ENCODE measurements around the gene TMC4. TPM values are rescaled to one million over a fixed set of nuclear protein-coding genes. Genes with fewer than 3 reads are reported as not detected.
"Not testable (repeated sequence)": the region's sequence is repeated elsewhere in the genome, so short reads cannot be mapped to it uniquely, and the experiment has no call there.

The TMC4 gene, protein sequence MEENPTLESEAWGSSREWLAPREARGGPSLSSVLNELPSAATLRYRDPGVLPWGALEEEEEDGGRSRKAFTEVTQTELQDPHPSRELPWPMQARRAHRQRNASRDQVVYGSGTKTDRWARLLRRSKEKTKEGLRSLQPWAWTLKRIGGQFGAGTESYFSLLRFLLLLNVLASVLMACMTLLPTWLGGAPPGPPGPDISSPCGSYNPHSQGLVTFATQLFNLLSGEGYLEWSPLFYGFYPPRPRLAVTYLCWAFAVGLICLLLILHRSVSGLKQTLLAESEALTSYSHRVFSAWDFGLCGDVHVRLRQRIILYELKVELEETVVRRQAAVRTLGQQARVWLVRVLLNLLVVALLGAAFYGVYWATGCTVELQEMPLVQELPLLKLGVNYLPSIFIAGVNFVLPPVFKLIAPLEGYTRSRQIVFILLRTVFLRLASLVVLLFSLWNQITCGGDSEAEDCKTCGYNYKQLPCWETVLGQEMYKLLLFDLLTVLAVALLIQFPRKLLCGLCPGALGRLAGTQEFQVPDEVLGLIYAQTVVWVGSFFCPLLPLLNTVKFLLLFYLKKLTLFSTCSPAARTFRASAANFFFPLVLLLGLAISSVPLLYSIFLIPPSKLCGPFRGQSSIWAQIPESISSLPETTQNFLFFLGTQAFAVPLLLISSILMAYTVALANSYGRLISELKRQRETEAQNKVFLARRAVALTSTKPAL
- 0.16 and 0.37 TPM in 2 replicates for total RNA-seq

DNA sequence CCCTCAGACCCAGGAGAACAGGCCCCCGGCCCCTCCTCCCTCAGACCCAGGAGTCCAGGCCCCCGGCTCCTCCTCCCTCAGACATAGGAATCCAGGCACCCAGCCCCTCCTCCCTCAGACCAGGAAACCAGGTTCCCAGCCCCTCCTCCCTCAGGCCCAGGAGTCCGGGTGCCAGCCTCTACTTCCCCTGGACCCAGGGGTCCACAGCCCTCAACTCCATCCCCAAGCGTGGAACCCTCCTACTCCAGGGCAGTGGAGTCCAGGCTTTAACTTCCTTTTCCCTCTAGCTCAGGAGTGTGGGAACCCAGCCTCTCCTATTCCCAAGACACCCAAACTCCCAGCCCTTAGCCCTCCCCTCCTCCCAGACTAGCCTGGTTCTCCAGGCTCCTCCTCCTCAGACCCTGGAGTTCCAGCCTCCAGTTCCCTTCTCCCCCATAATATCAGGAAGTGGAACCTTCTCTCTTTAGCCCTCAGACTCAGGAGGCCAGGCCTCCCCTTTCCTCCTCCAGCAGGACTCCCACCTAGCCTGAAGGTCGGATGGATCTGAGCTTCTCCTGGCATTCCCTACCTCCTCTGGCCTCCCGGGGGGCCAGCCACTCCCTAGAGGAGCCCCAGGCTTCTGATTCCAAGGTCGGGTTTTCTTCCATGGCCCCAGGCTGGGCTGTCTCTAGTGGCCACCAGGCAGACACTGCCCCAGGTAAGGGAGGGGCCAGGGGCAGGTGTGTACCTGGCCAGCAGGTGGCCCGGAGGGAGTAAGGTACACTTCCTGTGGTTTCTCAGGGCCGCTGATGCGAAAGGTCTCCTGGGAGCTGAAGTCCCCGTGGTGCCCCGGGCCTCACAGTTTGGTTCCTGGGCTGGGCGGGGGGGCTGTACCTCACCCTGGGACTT is at the start of gene TMC4:
TMC4 (minus strand) TSS at position 690 of the 888 bp plus-strand sequence; CDS start at position 647, 43 bp downstream.
- Mint-ChIP-seq H3K4me3 (ENCODE audit: low read depth) (no peak within 1 kb of the TSS), H3K4me1 (ENCODE audit: low read depth) (no peaks in the 10 kb centered on the region), H3K36me3 (ENCODE audit: low read depth) (peaks cover 5% of the 10 kb centered on the region), H3K9me3 (no peaks in the 10 kb centered on the region), H3K27me3 (ENCODE audit: low read depth) (no peaks in the 10 kb centered on the region), H3K27ac (no peak within 1 kb of the TSS)
- intact Hi-C loops (cut with micrococcal nuclease) = no loop called here
- DNase-seq (ENCODE audit: low spot score) = no peak

DNA sequence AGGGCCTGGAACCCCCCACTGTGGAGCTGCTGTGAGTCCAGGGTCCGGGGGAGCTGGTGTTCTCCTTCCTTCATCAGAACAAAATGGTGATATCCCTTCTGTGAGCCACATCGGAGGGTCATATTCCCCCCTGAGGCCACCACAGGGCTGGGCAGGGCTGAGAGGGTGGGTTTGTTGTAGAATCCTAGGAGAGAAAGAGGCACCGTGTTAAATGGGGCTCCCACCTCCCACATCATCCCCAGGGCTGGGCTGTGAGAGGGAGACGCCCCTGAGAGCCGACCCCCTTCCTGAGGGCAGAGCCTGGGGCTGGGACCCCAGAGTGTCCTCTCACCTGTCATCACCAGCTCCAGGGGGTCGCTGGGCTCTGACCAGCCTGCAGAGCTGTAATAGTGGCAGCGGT is 49.0 kb upstream of the TMC4 start:
- H3K27me3 Mint-ChIP-seq (ENCODE audit: low read depth); H3K9me3 Mint-ChIP-seq; intact Hi-C loops (cut with micrococcal nuclease); H3K36me3 Mint-ChIP-seq (ENCODE audit: low read depth); DNase-seq (ENCODE audit: low spot score); H3K4me3 Mint-ChIP-seq (ENCODE audit: low read depth); H3K27ac Mint-ChIP-seq; H3K4me1 Mint-ChIP-seq (ENCODE audit: low read depth): not testable (repeated sequence)

DNA sequence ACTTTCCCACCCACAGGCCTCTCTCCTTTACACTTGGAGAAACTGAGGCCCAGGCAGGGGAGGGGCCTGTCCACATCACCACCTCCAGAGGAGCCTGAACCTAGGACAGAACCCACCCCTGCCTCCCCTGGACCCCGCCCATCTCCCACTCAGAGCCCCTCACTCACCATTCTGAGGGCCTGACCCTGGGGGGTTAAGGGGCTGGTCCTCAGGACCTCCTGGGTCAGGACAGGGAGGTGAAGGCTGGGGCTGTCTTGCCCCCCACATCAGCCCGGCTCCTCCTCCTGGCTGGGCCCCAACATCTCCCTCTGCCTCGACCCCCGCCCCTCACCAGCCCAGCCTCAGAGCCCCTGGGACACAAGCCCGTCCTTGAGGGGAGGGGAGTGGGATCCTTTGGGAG is 46.7 kb upstream of the TMC4 start:
- H3K27ac Mint-ChIP-seq; intact Hi-C loops (cut with micrococcal nuclease); H3K4me1 Mint-ChIP-seq (ENCODE audit: low read depth); H3K4me3 Mint-ChIP-seq (ENCODE audit: low read depth); H3K27me3 Mint-ChIP-seq (ENCODE audit: low read depth); DNase-seq (ENCODE audit: low spot score); H3K9me3 Mint-ChIP-seq: not testable (repeated sequence)
- H3K36me3 Mint-ChIP-seq (ENCODE audit: low read depth) = peaks cover 13% of the 10 kb centered on the region

DNA sequence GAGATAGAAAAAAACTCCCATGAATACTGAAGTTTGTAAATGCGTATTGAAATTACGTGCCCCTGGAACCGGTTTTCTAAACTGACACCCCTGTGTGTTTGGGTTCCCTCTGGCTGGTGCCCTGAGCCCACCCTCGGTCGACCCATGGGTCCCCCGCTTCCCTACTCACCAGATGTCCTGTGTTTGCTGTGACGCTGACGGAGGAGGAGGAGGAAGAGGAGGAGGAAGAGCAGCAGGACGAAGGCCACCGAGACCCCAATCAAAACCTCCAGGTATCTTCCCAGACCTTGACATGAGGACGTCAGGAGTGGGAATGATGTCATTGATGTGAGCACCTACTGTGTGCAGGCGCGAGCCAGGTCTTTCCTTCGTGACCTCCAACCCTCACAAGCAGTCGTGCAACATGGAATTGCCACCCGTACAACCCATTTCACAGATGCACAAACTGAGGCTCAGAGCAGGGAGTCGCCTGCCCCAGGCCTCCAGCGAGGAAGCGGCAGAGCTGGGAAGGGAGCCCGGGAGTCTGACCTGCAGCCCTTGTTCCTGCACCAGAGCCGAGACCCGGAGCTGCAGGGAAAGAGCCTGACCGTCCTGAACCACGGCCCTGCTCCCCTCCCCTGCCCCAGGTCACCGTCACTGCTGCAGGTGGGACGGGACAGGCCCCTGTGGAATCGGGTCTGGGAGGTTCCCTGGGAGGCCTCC is 46.2 kb upstream of the TMC4 start:
- H3K27ac Mint-ChIP-seq = no peak overlapping the region
- no peak overlapping the region for H3K4me3 Mint-ChIP-seq (ENCODE audit: low read depth)
- no peak for DNase-seq (ENCODE audit: low spot score)

DNA sequence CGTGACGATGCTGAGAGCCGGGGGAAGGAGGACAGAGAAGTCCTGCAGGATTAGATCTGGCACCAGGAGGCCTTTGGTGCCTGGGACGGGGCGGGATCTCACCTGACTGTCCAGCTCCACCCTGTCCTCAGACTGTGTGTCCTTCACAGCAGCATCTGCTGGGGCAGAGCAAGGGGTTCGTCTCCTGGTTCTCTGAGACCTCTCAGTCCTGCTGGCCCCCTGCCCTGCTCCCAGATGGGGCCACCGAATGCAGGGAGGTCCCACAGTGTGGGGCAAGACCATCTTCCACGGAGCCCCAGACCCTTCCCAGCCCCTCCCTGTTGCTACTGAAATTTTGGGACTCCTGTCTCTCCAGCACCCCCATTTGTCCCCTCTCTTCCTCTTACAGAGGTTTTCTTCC is 45.3 kb upstream of the TMC4 start:
- H3K4me3 Mint-ChIP-seq (ENCODE audit: low read depth) = no peak overlapping the region
- H3K36me3 Mint-ChIP-seq (ENCODE audit: low read depth) = peaks cover 14% of the 10 kb centered on the region
- DNase-seq (ENCODE audit: low spot score) = no peak
- no peaks in the 10 kb centered on the region for H3K27me3 Mint-ChIP-seq (ENCODE audit: low read depth)
- no peaks in the 10 kb centered on the region for H3K9me3 Mint-ChIP-seq
- peaks cover 3% of the 10 kb centered on the region for H3K4me1 Mint-ChIP-seq (ENCODE audit: low read depth)
- intact Hi-C loops (cut with micrococcal nuclease) = no loop called here
- H3K27ac Mint-ChIP-seq = no peak overlapping the region

More for the DNA sequence above, 46.2 kb upstream of the TMC4 start:
- Mint-ChIP-seq H3K9me3 (no peaks in the 10 kb centered on the region), H3K27me3 (ENCODE audit: low read depth) (peaks cover 3% of the 10 kb centered on the region), H3K36me3 (ENCODE audit: low read depth) (peaks cover 13% of the 10 kb centered on the region), H3K4me1 (ENCODE audit: low read depth) (peaks cover 3% of the 10 kb centered on the region)
- intact Hi-C loops (cut with micrococcal nuclease) = no loop called here

DNA sequence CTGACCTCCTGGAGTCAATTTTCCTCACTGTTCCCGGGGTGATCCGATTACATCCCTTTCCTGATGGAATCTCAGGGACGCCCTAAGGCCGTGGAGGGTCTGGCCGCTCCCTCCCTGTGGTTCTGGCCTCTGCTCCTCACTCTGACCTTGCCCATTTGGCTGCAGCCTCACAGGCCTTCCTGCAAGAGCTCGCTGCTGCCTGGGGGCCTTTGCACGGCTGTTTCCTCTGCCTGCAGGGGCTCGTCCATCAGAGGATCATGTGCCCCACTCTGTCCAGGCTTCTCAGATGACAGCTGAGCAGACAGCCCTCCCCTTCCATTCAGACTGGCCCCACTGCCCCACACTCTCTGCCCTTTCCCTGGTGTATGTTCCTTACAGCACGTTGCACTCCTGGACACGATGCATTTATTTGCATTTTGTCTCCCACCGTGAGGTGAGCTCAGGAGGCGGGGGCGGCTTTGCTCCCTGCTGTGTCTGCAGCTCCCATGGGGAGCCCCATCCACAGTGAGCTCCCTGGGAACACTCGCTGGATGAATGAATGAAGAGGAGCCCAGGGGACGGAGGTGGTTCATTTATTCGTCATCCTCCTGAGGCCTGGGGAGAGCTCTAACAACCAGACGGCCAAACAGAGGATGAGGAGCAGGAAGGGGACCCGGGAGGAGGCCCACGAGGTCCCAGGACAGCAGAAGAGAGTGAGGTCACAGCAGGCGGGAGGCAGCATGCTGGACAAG is 44.7 kb upstream of the TMC4 start:
- intact Hi-C loops (cut with micrococcal nuclease) = not testable (repeated sequence)

DNA sequence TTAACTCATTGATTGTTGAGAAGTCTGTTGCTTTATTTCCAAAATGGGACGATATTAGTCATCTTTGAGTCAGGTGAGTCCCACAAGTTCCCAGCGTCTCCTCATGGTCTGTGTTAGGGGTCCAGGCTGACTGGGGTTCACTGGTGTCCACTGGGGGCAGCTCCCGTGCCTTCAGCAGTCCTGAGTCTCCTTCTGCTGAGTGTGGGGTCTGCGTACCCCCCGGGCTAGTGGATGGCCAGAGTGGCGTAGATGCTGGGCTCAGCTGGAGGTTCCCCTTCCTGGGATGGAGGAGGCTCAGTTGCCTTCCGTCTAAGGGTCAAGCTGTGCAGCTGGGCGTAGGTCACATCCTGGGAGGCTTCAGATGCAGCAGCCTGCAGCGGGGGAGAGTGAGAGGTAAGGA is 43.9 kb upstream of the TMC4 start:
- H3K4me1 Mint-ChIP-seq (ENCODE audit: low read depth) = no peaks in the 10 kb centered on the region
- no peaks in the 10 kb centered on the region for H3K9me3 Mint-ChIP-seq
- no peak overlapping the region for H3K4me3 Mint-ChIP-seq (ENCODE audit: low read depth)
- no peak for DNase-seq (ENCODE audit: low spot score)
- H3K27ac Mint-ChIP-seq = no peak overlapping the region
- H3K36me3 Mint-ChIP-seq (ENCODE audit: low read depth) = peaks cover 25% of the 10 kb centered on the region
- no peaks in the 10 kb centered on the region for H3K27me3 Mint-ChIP-seq (ENCODE audit: low read depth)
- intact Hi-C loops (cut with micrococcal nuclease) = no loop called here

More for the DNA sequence above, 44.7 kb upstream of the TMC4 start:
- not testable (repeated sequence) for DNase-seq (ENCODE audit: low spot score); H3K27ac Mint-ChIP-seq; H3K27me3 Mint-ChIP-seq (ENCODE audit: low read depth); H3K4me1 Mint-ChIP-seq (ENCODE audit: low read depth); H3K4me3 Mint-ChIP-seq (ENCODE audit: low read depth); H3K9me3 Mint-ChIP-seq
- peaks cover 20% of the 10 kb centered on the region for H3K36me3 Mint-ChIP-seq (ENCODE audit: low read depth)

DNA sequence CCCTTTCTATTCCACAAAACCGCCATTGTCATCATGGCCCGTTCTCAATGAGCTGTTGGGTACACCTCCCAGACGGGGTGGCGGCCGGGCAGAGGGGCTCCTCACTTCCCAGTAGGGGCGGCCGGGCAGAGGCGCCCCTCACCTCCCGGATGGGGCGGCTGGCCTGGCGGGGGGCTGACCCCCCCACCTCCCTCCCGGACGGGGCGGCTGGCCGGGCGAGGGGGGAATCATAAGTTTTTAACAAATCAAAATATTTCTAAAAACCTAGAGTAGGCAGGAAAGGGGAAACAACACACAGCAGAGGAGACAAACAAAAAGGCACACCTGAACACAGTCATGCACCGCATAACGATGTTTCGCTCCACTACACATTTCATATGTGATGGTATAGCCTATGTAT is 41.8 kb upstream of the TMC4 start:
- not testable (repeated sequence) for H3K27me3 Mint-ChIP-seq (ENCODE audit: low read depth)
- intact Hi-C loops (cut with micrococcal nuclease) = loop anchor here (5.0 kb wide), 1 partner anchor 33 kb away; no protein-coding TSS in a partner anchor

DNA sequence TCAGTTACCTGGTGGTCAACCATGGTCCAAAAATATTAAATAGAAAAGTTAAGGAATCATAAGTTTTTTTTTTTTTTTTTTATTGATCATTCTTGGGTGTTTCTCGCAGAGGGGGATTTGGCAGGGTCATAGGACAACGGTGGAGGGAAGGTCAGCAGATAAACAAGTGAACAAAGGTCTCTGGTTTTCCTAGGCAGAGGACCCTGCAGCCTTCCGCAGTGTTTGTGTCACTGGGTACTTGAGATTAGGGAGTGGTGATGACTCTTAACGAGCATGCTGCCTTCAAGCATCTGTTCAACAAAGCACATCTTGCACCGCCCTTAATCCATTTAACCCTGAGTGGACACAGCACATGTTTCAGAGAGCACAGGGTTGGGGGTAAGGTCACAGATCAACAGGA is 41.3 kb upstream of the TMC4 start:
- Mint-ChIP-seq H3K4me1 (ENCODE audit: low read depth) (peaks cover 20% of the 10 kb centered on the region), H3K36me3 (ENCODE audit: low read depth) (peaks cover 44% of the 10 kb centered on the region)
- DNase-seq (ENCODE audit: low spot score); H3K27ac Mint-ChIP-seq; H3K4me3 Mint-ChIP-seq (ENCODE audit: low read depth); H3K27me3 Mint-ChIP-seq (ENCODE audit: low read depth); H3K9me3 Mint-ChIP-seq: not testable (repeated sequence)
- intact Hi-C loops (cut with micrococcal nuclease) = loop anchor here (5.0 kb wide), 1 partner anchor 33 kb away; no protein-coding TSS in a partner anchor

More for the DNA sequence above, 41.8 kb upstream of the TMC4 start:
- Mint-ChIP-seq H3K36me3 (ENCODE audit: low read depth) (peaks cover 41% of the 10 kb centered on the region), H3K4me1 (ENCODE audit: low read depth) (peaks cover 15% of the 10 kb centered on the region)
- H3K27ac Mint-ChIP-seq; DNase-seq (ENCODE audit: low spot score); H3K4me3 Mint-ChIP-seq (ENCODE audit: low read depth); H3K9me3 Mint-ChIP-seq: not testable (repeated sequence)

DNA sequence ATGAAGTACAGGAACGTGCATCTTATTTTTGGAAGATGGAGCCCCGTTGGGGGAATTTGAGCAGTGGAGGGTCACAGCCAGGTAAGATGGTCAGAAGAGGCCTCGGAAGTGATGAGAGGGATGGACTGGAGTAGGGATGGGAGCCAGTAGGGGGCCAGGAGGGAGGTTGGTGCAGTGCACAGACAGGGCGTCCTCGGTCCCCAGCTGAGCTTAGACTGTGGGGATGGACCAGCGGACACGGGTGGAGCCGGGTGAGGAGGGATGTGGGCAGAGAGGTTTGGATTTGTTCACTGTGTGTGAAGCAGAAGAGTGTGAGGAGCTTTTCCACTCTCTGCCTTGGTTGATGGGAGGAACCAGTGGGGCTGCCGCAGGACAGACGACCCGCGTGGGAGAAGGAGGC is 38.3 kb upstream of the TMC4 start:
- no peak for DNase-seq (ENCODE audit: low spot score)
- peaks cover 49% of the 10 kb centered on the region for H3K4me1 Mint-ChIP-seq (ENCODE audit: low read depth)
- peak overlapping the region; percentile 47 for H3K4me3 Mint-ChIP-seq (ENCODE audit: low read depth)
- H3K27me3 Mint-ChIP-seq (ENCODE audit: low read depth) = no peaks in the 10 kb centered on the region
- peaks cover 66% of the 10 kb centered on the region for H3K36me3 Mint-ChIP-seq (ENCODE audit: low read depth)
- intact Hi-C loops (cut with micrococcal nuclease) = loop anchor here (2.0 to 5.0 kb wide), 3 partner anchors 20 to 52 kb away; partner anchors contain the start of gene LENG1
- no peaks in the 10 kb centered on the region for H3K9me3 Mint-ChIP-seq
- H3K27ac Mint-ChIP-seq = peak overlapping the region; percentile 87

DNA sequence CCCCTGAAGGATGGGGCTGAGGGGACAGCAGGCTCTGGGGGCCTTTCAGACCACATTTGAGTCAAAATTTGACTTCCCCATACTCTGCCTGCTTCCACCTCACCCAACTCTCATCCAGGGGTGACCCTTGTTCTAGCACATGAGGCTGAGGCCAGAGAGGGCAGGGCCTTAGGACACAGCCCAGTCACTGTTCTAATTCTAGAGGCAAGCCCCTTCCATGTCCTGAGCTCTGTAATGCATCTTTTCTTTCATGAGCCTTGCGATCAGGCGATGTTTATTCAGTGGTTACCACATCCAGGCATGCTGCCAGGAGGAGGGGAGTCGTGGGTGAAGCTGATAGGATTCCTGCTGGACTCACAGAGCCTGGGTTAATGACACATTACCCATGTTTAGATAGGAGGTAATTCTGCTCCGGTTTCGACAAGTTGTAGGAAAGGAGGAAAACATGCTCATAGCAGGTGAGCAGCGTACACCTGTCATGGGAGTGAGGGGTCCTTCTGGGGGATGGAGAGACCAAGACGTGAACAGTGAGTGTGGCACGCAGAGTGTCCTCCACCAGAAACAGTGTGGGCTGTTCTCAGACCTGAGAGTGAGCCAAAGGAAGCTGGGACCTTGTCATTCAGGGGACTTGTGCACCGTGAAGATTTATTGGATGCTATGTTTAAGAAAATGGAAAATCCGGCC is 37.0 kb upstream of the TMC4 start:
- no peak for DNase-seq (ENCODE audit: low spot score)
- Mint-ChIP-seq H3K36me3 (ENCODE audit: low read depth) (peaks cover 72% of the 10 kb centered on the region), H3K27ac (peak overlapping the region; percentile 71), H3K9me3 (no peaks in the 10 kb centered on the region), H3K27me3 (ENCODE audit: low read depth) (no peaks in the 10 kb centered on the region), H3K4me1 (ENCODE audit: low read depth) (peaks cover 59% of the 10 kb centered on the region), H3K4me3 (ENCODE audit: low read depth) (peak overlapping the region; percentile 30)
- intact Hi-C loops (cut with micrococcal nuclease) = loop anchor here (1.0 to 10.0 kb wide), 6 partner anchors 10 to 1045 kb away; partner anchors contain the start of genes LENG1, PPP6R1 and RPS9
